A673 (cell line): ENCODE data around the gene TBC1D16. TPM values are rescaled to one million over a fixed set of nuclear protein-coding genes. Genes with fewer than 3 reads are reported as not detected.

ENCODE experiments used
- BruUV-seq: library from RNA; stranded (reverse); fragments of 400-500 nt; replicated peaks from 2 replicates; lab custom pipeline; 2021; lab: Mats Ljungman, UMichigan
- CTCF ChIA-PET: fragments of 300-600 bp; sonication (Branson Sonifier 250); formaldehyde crosslinking; loops from one replicate; lab custom pipeline; 2022; ENCODE audit warnings: antibody characterized with exemption; lab: Charles Lee
- POLR2A ChIA-PET: fragments of 300-600 bp; sonication (Branson Sonifier 250); formaldehyde crosslinking; loops from one replicate; lab custom pipeline; 2022; ENCODE audit warnings: antibody characterized with exemption; ENCODE audit not compliant: low non-redundant PET; lab: Charles Lee
- DNase-seq: peaks from one replicate; pipeline ENCODE4 v3.0.0-alpha.2; 2015; ENCODE audit warnings: low spot score
- H3K27ac ChIP-seq: fragments of 200-600 bp; sonication (generic); 2 replicates; pipeline ENCODE4 v1.5.1; 2016; ENCODE audit warnings: mixed run types, low read depth, mild to moderate bottlenecking, mixed read lengths, antibody characterized with exemption, low read length; ENCODE audit not compliant: poor library complexity, severe bottlenecking
- H3K27me3 ChIP-seq: fragments of 200-600 bp; sonication (generic); replicated peaks from 2 replicates; pipeline ENCODE4 v1.6.1; 2017; ENCODE audit warnings: mixed run types, low read depth, mild to moderate bottlenecking, mixed read lengths, antibody characterized with exemption, low read length; ENCODE audit not compliant: insufficient read depth, poor library complexity
- H3K36me3 ChIP-seq: fragments of 200-600 bp; sonication (generic); 2 replicates; pipeline ENCODE4 v1.6.1; 2016; ENCODE audit warnings: mixed run types, mild to moderate bottlenecking, mixed read lengths, antibody characterized with exemption, low read length; ENCODE audit not compliant: insufficient read depth, poor library complexity, severe bottlenecking
- H3K4me1 ChIP-seq: fragments of 200-600 bp; sonication (generic); 2 replicates; pipeline ENCODE4 v1.6.1; 2017; ENCODE audit warnings: mixed run types, mild to moderate bottlenecking, mixed read lengths, antibody characterized with exemption, low read length; ENCODE audit not compliant: insufficient read depth, poor library complexity, severe bottlenecking
- H3K4me3 ChIP-seq: fragments of 200-600 bp; sonication (generic); 2 replicates; pipeline ENCODE4 v1.5.1; 2016; ENCODE audit warnings: low read depth, mixed run types, mild to moderate bottlenecking, mixed read lengths, low read length; ENCODE audit not compliant: poor library complexity, severe bottlenecking
- H3K9me3 ChIP-seq: fragments of 200-600 bp; sonication (generic); 2 replicates; pipeline ENCODE4 v1.6.1; 2016; ENCODE audit warnings: mixed run types, low read depth, mild to moderate bottlenecking, mixed read lengths, antibody characterized with exemption, low read length; ENCODE audit not compliant: poor library complexity, severe bottlenecking
- EZH2 ChIP-seq: fragments of 200-600 bp; sonication (generic); IDR thresholded peaks from 2 replicates; pipeline ENCODE4 v1.6.1; 2017; ENCODE audit warnings: borderline replicate concordance, low read depth, mild to moderate bottlenecking, mixed read lengths, antibody characterized with exemption, low read length; ENCODE audit not compliant: poor library complexity, severe bottlenecking
- intact Hi-C: fragments of 100-400 bp; cut with micrococcal nuclease; formaldehyde crosslinking; loops from one replicate; pipeline ENCODE4 v1.10.0; 2022; ENCODE audit not compliant: unreplicated experiment
- total RNA-seq: library from RNA; stranded (reverse); gene quantifications from 2 replicates; pipeline ENCODE4 v1.2.3, GENCODE V29; 2021
- TF ChIP-seq, protein P1 (sequence below): fragments of 300-800, 200-600 bp; sonication (generic); conservative IDR thresholded peaks from 2 replicates; pipeline ENCODE4 v1.5.1; 2017; ENCODE audit warnings: low read depth, mild to moderate bottlenecking, antibody characterized with exemption, low read length, moderate library complexity, mixed read lengths

Gene TBC1D16
- total RNA-seq, 1 experiment from 2014 or later = 49.1 TPM

DNA sequence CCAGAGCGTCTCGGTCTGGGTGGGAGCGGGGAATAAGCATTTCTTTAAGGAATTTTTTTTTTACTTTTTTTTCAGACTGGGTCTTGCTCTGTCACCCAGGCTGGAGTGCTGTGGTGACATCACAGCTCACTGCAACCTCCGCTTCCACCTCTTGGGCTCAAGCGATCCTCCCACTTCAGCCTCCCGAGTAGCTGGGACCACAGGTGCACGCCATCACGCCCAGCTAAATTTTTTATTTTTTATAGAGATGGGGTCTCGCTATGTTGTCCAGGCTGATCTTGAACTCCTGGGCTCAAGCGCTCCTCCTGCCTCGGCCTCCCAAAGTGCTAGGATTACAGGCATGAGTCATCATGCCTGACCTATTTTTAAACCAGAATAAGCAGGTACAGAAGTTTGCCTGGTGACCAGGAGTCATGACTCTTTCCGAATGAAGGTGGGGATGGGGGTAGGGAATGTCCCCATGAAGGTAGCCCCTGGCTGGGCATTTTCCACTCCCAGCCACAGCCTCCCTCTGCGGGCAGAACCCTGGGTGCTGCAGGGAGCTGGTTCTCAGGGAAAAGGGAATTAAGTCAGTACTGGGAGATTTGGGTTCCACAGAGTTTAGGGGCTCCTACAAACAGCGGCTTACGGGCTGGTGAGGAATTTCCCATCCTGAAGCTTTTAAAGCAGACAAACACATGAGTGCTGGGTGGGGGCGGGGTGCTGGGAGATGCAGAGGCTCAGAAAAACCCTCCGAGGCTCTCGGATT, 48.3 kb downstream of the TBC1D16 start:
- no TSS peak for BruUV-seq
- intact Hi-C loops = no loop called here
- DNase-seq = no peak
- TF ChIP-seq, protein P1, sequence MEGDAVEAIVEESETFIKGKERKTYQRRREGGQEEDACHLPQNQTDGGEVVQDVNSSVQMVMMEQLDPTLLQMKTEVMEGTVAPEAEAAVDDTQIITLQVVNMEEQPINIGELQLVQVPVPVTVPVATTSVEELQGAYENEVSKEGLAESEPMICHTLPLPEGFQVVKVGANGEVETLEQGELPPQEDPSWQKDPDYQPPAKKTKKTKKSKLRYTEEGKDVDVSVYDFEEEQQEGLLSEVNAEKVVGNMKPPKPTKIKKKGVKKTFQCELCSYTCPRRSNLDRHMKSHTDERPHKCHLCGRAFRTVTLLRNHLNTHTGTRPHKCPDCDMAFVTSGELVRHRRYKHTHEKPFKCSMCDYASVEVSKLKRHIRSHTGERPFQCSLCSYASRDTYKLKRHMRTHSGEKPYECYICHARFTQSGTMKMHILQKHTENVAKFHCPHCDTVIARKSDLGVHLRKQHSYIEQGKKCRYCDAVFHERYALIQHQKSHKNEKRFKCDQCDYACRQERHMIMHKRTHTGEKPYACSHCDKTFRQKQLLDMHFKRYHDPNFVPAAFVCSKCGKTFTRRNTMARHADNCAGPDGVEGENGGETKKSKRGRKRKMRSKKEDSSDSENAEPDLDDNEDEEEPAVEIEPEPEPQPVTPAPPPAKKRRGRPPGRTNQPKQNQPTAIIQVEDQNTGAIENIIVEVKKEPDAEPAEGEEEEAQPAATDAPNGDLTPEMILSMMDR = no peak
- TF ChIP-seq EZH2 = no peak
- Histone ChIP-seq H3K4me1 (peaks cover 45% of the 10 kb centered on the region), H3K9me3 (no peaks in the 10 kb centered on the region), H3K27me3 (no peaks in the 10 kb centered on the region), H3K36me3 (no peaks in the 10 kb centered on the region), H3K4me3 (no peak overlapping the region), H3K27ac (peak overlapping the region; percentile 5)
- CTCF ChIA-PET = interaction anchor here (0.6 kb wide), 2 partner anchors 39 to 198 kb away, joined by 3 to 7 read pairs; no protein-coding TSS in a partner anchor
- POLR2A ChIA-PET = no interaction called here

DNA sequence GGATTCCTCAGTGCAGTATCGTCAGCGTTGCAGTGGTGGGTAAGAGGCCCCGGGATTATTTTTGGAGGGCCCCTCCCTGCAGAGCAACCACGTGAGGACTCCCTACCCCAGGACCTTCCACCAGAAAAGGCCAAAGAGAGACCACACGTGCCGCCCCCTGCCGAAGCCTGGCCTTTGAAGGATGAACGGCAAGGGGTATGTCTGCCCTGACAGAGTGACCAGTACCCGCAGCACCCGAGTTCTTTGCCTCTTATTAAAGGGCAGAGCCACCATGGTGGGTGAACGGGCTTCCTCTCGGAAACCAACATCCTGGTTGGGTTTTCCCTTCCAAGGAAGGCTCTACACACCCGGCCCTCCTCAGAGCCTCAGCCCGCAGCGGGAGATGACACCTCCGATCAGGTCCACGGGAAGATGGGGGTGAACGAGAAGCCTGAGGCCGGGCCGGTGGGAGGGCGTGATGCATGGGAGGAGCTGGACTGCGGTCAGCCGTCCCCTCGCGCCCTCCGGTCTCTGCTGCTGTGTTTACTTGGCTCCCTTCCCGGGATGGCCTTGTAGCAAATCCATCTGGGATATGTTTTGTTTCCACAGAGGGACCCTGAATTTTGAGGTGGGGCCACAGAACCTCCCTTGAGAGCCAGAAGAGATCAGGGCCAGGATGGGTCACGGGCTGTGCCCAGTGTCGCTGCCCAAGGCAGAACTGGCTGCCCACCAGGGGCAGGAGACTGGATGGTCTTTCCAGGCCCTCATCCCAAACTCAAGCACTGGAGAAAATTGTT, 49.1 kb downstream of the TBC1D16 start:
- Histone ChIP-seq H3K4me1 (peaks cover 39% of the 10 kb centered on the region), H3K4me3 (no peak overlapping the region), H3K27me3 (no peaks in the 10 kb centered on the region), H3K36me3 (no peaks in the 10 kb centered on the region), H3K9me3 (no peaks in the 10 kb centered on the region), H3K27ac (no peak overlapping the region)
- ChIA-PET POLR2A (no interaction called here), CTCF (no interaction called here)
- TF ChIP-seq EZH2 = no peak
- TF ChIP-seq, protein P1 = no peak
- intact Hi-C loops = no loop called here
- no peak for DNase-seq
- BruUV-seq = no TSS peak

DNA sequence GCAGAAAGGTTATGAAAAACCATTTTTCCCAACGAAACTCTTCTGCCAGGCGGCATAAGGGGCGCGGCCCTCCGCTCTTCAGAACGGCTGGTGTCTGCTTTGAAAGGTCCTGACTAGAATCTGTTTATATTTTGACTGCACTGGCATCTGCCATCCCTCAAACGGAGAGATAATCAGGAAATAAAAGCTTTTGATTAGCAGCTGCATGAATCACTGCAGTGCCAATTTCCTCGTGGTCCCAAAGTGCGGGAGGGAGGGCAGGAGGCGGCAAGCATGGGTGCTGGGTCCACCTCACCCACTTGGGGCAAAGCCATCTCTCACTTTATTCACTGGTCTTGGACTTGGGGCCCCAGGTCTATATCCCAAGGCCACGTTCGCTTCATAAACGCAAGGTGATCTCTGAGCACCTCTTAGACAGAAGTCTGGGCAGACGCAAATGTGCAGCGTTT, 49.7 kb downstream of the TBC1D16 start:
- peaks cover 34% of the 10 kb centered on the region for H3K4me1 ChIP-seq
- DNase-seq = no peak
- ChIA-PET POLR2A (no interaction called here), CTCF (interaction anchor here (0.7 kb wide), 1 partner anchor 22 kb away, joined by 3 read pairs; no protein-coding TSS in a partner anchor)
- H3K27me3 ChIP-seq = no peaks in the 10 kb centered on the region
- peak overlapping the region; percentile 11 for H3K27ac ChIP-seq
- no peaks in the 10 kb centered on the region for H3K36me3 ChIP-seq
- no peaks in the 10 kb centered on the region for H3K9me3 ChIP-seq
- H3K4me3 ChIP-seq = no peak overlapping the region
- TF ChIP-seq EZH2 = no peak
- TF ChIP-seq, protein P1 = no peak
- intact Hi-C loops = no loop called here
- no TSS peak for BruUV-seq
